WTC11 (cell line): ENCODE results near the gene CASR.

Experiments used
- CTCF ChIP-seq: fragments of 200-600 bp; IDR thresholded peaks from 2 replicates; pipeline ENCODE4 v1.8.0; 2022; ENCODE audit warnings: antibody characterized with exemption
- E2F4 ChIP-seq: sonication (generic); formaldehyde crosslinking; IDR thresholded peaks from 2 replicates; pipeline ENCODE4 v1.8.1; 2022; ENCODE audit warnings: low read depth, mild to moderate bottlenecking, moderate library complexity, missing genetic modification reagents, borderline replicate concordance
- MAX ChIP-seq: sonication (generic); formaldehyde crosslinking; IDR thresholded peaks from 2 replicates; pipeline ENCODE4 v1.8.0; 2022; ENCODE audit warnings: mild to moderate bottlenecking, missing genetic modification reagents
- SP1 ChIP-seq: sonication (generic); formaldehyde crosslinking; conservative IDR thresholded peaks from 2 replicates; pipeline ENCODE4 v1.8.1; 2022; ENCODE audit warnings: missing genetic modification reagents

- TF ChIP-seq SP1 (CRISPR knock-in tag) (no peak), CTCF (no peak), MAX (CRISPR knock-in tag) (no peak), E2F4 (CRISPR knock-in tag) (no peak)
Observed at GRCh38 chr3:122307976-122308375, 124.5 kb downstream of the CASR start.
